Astrocyte (in vitro differentiated cells and primary cell): Measurements from ENCODE around the gene IP6K1. TPM values are rescaled to one million over a fixed set of nuclear protein-coding genes. Genes with fewer than 3 reads are reported as not detected.
"Not testable (repeated sequence)": the region's sequence is repeated elsewhere in the genome, so short reads cannot be mapped to it uniquely, and the experiment has no call there.

Experiments used
- DNase-seq: peaks from one replicate; pipeline ENCODE4 v3.0.0-alpha.2; 2010; ENCODE audit warnings: low read depth
- FAIRE-seq: peaks from 2 replicates; lab custom pipeline; 2011; peaks lifted over from hg19 to GRCh38; lab: Jason Lieb, UNC
- H2AFZ ChIP-seq: 2 replicates; pipeline ENCODE4 v1.6.0; 2012; ENCODE audit warnings: low read depth, low read length, inconsistent platforms
- H3K27ac ChIP-seq: 2 replicates; pipeline ENCODE4 v1.5.1; 2011; ENCODE audit warnings: low read depth, low read length, inconsistent platforms
- H3K27me3 ChIP-seq: 2 replicates; pipeline ENCODE4 v1.6.0; 2011; ENCODE audit warnings: low read length, inconsistent platforms; ENCODE audit not compliant: insufficient read depth
- H3K36me3 ChIP-seq: 2 replicates; pipeline ENCODE4 v1.5.1; 2011; ENCODE audit warnings: low read length, inconsistent platforms; ENCODE audit not compliant: insufficient read depth
- H3K4me1 ChIP-seq: 2 replicates; pipeline ENCODE4 v1.5.1; 2011; ENCODE audit warnings: low read length, inconsistent platforms; ENCODE audit not compliant: insufficient read depth
- H3K4me2 ChIP-seq: 2 replicates; pipeline ENCODE4 v1.6.0; 2012; ENCODE audit warnings: low read length, inconsistent platforms
- H3K4me3 ChIP-seq: 2 replicates; pipeline ENCODE4 v1.5.1; 2011; ENCODE audit warnings: low read depth, mild to moderate bottlenecking, low read length, inconsistent platforms; ENCODE audit not compliant: insufficient read depth
- H3K79me2 ChIP-seq: 2 replicates; pipeline ENCODE4 v1.6.0; 2012; ENCODE audit warnings: mild to moderate bottlenecking, low read length, inconsistent platforms; ENCODE audit not compliant: insufficient read depth
- H3K9ac ChIP-seq: 2 replicates; pipeline ENCODE4 v1.6.0; 2012; ENCODE audit warnings: mild to moderate bottlenecking, low read length, inconsistent platforms
- H3K9me3 ChIP-seq: 2 replicates; pipeline ENCODE4 v1.5.1; 2012; ENCODE audit warnings: low read depth, mild to moderate bottlenecking, low read length, inconsistent platforms; ENCODE audit not compliant: insufficient read depth
- H4K20me1 ChIP-seq: 2 replicates; pipeline ENCODE4 v1.6.0; 2012; ENCODE audit warnings: low read length, inconsistent platforms; ENCODE audit not compliant: insufficient read depth
- H3K27ac Mint-ChIP-seq: one replicate; pipeline ENCODE4 v1.8.0; 2021; ENCODE audit warnings: mild to moderate bottlenecking, mixed read lengths; ENCODE audit not compliant: unreplicated experiment
- H3K27me3 Mint-ChIP-seq: one replicate; pipeline ENCODE4 v1.8.0; 2021; ENCODE audit warnings: low read depth, mixed read lengths; ENCODE audit not compliant: unreplicated experiment
- H3K36me3 Mint-ChIP-seq: one replicate; pipeline ENCODE4 v1.8.0; 2021; ENCODE audit warnings: low read depth, mixed read lengths; ENCODE audit not compliant: unreplicated experiment
- H3K4me1 Mint-ChIP-seq: one replicate; pipeline ENCODE4 v1.8.0; 2021; ENCODE audit warnings: low read depth, mixed read lengths; ENCODE audit not compliant: unreplicated experiment
- H3K4me3 Mint-ChIP-seq: one replicate; pipeline ENCODE4 v1.8.0; 2021; ENCODE audit warnings: mild to moderate bottlenecking, moderate library complexity, mixed read lengths; ENCODE audit not compliant: unreplicated experiment
- H3K9me3 Mint-ChIP-seq: one replicate; pipeline ENCODE4 v1.8.0; 2021; ENCODE audit warnings: mild to moderate bottlenecking, mixed read lengths; ENCODE audit not compliant: unreplicated experiment
- EZH2 ChIP-seq: IDR thresholded peaks from 2 replicates; pipeline ENCODE4 v1.6.1; 2012; ENCODE audit warnings: mild to moderate bottlenecking, low read length, inconsistent platforms; ENCODE audit not compliant: insufficient read depth
- total RNA-seq: library from RNA; stranded (reverse); gene quantifications from 2 replicates; pipeline ENCODE4 v1.2.1, GENCODE V29; 2021
- TF ChIP-seq, protein P1 (sequence below): IDR thresholded peaks from 2 replicates; pipeline ENCODE4 v1.5.1; 2011; ENCODE audit warnings: low read depth, mild to moderate bottlenecking, inconsistent platforms, low read length, moderate library complexity; ENCODE audit not compliant: insufficient read depth

The IP6K1 gene
- total RNA-seq, 1 donor from 2014 or later: 38.3 TPM

DNA sequence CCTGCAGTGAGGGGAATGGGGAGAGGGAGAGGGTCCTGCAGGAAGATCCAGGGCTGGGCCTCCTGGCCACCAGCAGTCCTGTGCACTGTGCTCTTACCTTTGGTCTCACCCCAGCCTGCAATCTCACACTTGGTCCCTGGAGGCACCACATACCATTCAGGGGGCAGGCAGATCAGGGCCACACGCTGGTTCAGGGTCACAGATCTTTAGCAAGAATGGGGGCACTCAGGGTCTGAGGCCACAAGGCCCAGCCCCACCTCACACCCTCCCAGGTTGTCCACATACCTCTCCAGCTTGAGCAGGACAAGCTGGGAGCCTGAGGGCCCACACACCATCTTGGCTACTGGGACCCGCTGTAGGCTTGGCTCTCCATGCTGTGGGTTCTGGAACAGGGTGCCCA lies 101.9 kb downstream of the IP6K1 start:
- not testable (repeated sequence) for H3K27me3 ChIP-seq, H3K4me1 Mint-ChIP-seq, H3K4me3 ChIP-seq, FAIRE-seq, H3K27ac ChIP-seq, H4K20me1 ChIP-seq, H2AFZ ChIP-seq, DNase-seq, H3K4me2 ChIP-seq, H3K9me3 Mint-ChIP-seq, H3K27ac Mint-ChIP-seq, H3K9ac ChIP-seq, H3K4me3 Mint-ChIP-seq, H3K9me3 ChIP-seq, H3K27me3 Mint-ChIP-seq, H3K4me1 ChIP-seq, H3K79me2 ChIP-seq
- H3K36me3 ChIP-seq: peaks cover 12% of the 10 kb centered on the region
- H3K36me3 Mint-ChIP-seq: peaks cover 14% of the 10 kb centered on the region

DNA sequence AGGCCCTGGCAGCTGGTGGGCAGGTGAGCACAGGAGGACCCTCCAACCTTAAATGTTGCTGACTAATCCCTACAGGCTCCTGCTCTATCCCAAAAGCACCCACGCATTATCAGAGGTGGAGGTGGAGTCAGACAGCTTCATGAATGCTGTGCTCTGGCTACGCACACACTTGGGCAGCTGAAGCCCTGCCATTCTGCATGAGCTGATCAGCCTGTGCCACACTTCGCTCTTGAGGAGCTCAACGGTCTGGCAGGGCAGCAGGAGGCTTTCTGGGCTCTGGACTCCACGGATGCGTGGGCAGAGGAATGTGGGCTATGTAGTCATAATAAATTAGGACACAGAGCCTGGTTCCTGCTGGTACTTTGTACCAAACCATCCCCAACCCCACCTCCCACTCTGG lies 103.2 kb downstream of the IP6K1 start:
- H3K4me1 ChIP-seq: peaks cover 3% of the 10 kb centered on the region
- Mint-ChIP-seq H3K4me1 (no peaks in the 10 kb centered on the region), H3K27ac (no peak overlapping the region), H3K9me3 (no peaks in the 10 kb centered on the region), H3K36me3 (peaks cover 16% of the 10 kb centered on the region), H3K4me3 (no peak overlapping the region), H3K27me3 (no peaks in the 10 kb centered on the region)
- H3K4me3 ChIP-seq: no peak overlapping the region
- peaks cover 3% of the 10 kb centered on the region for H3K27me3 ChIP-seq
- H3K9ac ChIP-seq: no peak overlapping the region
- peaks cover 15% of the 10 kb centered on the region for H3K36me3 ChIP-seq
- H2AFZ ChIP-seq: no peak overlapping the region
- TF ChIP-seq EZH2: no peak
- no peak overlapping the region for H3K27ac ChIP-seq
- no peaks in the 10 kb centered on the region for H3K9me3 ChIP-seq
- no peak for DNase-seq
- FAIRE-seq: no peak
- no peaks in the 10 kb centered on the region for H3K79me2 ChIP-seq
- no peak overlapping the region for H3K4me2 ChIP-seq
- H4K20me1 ChIP-seq: peaks cover 20% of the 10 kb centered on the region

DNA sequence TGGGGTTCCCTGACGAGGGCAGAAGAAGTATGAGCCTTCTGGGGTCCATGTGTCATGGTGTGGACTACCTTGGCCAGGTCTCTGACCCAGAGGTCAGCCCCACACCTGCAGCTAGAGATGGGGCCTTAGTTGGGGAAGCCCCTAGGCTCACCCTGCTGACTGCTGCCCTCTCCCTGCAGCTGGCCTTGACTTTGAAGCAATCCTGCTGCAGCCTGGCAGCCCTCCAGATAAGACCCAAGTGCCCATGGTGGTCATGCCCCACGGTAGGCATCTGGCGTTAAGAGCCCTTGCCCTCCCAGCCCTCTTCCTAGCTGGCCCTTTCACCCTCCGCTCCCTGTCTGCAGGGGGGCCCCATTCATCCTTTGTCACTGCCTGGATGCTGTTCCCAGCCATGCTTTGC lies 104.8 kb downstream of the IP6K1 start:
- H2AFZ ChIP-seq: no peak overlapping the region
- Mint-ChIP-seq H3K27me3 (no peaks in the 10 kb centered on the region), H3K4me1 (no peaks in the 10 kb centered on the region), H3K4me3 (no peak overlapping the region), H3K27ac (no peak overlapping the region), H3K36me3 (peaks cover 17% of the 10 kb centered on the region), H3K9me3 (no peaks in the 10 kb centered on the region)
- peaks cover 3% of the 10 kb centered on the region for H3K27me3 ChIP-seq
- no peaks in the 10 kb centered on the region for H3K79me2 ChIP-seq
- no peak overlapping the region for H3K9ac ChIP-seq
- peaks cover 36% of the 10 kb centered on the region for H4K20me1 ChIP-seq
- H3K36me3 ChIP-seq: peaks cover 17% of the 10 kb centered on the region
- no peak overlapping the region for H3K4me3 ChIP-seq
- H3K4me2 ChIP-seq: no peak overlapping the region
- no peak overlapping the region for H3K27ac ChIP-seq
- FAIRE-seq (no peak), DNase-seq (no peak)
- no peaks in the 10 kb centered on the region for H3K9me3 ChIP-seq
- H3K4me1 ChIP-seq: no peaks in the 10 kb centered on the region
- TF ChIP-seq, protein P1, sequence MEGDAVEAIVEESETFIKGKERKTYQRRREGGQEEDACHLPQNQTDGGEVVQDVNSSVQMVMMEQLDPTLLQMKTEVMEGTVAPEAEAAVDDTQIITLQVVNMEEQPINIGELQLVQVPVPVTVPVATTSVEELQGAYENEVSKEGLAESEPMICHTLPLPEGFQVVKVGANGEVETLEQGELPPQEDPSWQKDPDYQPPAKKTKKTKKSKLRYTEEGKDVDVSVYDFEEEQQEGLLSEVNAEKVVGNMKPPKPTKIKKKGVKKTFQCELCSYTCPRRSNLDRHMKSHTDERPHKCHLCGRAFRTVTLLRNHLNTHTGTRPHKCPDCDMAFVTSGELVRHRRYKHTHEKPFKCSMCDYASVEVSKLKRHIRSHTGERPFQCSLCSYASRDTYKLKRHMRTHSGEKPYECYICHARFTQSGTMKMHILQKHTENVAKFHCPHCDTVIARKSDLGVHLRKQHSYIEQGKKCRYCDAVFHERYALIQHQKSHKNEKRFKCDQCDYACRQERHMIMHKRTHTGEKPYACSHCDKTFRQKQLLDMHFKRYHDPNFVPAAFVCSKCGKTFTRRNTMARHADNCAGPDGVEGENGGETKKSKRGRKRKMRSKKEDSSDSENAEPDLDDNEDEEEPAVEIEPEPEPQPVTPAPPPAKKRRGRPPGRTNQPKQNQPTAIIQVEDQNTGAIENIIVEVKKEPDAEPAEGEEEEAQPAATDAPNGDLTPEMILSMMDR: no peak
- TF ChIP-seq EZH2: no peak

DNA sequence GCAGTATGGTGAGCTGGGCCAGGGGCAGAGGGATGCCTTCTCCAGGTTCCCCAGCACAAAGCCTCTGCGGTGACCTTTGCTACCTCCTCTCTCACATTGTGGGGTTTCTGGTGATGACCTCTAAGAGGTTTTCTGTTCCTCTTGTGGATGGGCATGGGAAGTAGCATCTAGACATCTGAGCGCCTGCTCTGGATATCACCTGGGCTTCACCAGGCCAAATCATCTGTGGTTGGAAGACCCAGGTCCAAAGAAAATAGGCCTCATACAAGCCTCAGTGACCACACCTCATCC lies 105.2 kb downstream of the IP6K1 start:
- Histone ChIP-seq H3K9ac (no peak overlapping the region), H3K36me3 (peaks cover 21% of the 10 kb centered on the region), H2AFZ (no peak overlapping the region), H3K9me3 (no peaks in the 10 kb centered on the region), H3K79me2 (no peaks in the 10 kb centered on the region), H3K4me2 (no peak overlapping the region), H3K27me3 (peaks cover under 1% of the 10 kb centered on the region), H3K27ac (no peak overlapping the region), H3K4me3 (no peak overlapping the region), H3K4me1 (no peaks in the 10 kb centered on the region), H4K20me1 (peaks cover 36% of the 10 kb centered on the region)
- FAIRE-seq: no peak
- Mint-ChIP-seq H3K27ac (no peak overlapping the region), H3K4me1 (no peaks in the 10 kb centered on the region), H3K4me3 (no peak overlapping the region), H3K36me3 (peaks cover 18% of the 10 kb centered on the region), H3K9me3 (no peaks in the 10 kb centered on the region), H3K27me3 (no peaks in the 10 kb centered on the region)
- TF ChIP-seq, protein P1: no peak
- no peak for TF ChIP-seq EZH2
- DNase-seq: no peak
